ENCODE data around the gene TAAR6. TPM values are rescaled to one million over a fixed set of nuclear protein-coding genes. Genes with fewer than 3 reads are reported as not detected.

Gene TAAR6
- total and polyA plus RNA-seq, 7 donors: not detected

- no peak for DNase-seq
- Histone ChIP-seq H3K9me3 (no peaks in the 10 kb centered on the region), H3K27me3 (no peaks in the 10 kb centered on the region), H3K4me1 (no peaks in the 10 kb centered on the region), H3K36me3 (no peaks in the 10 kb centered on the region), H3K27ac (no peak overlapping the region), H3K4me3 (no peak overlapping the region)
- TF ChIP-seq EP300 (IDR thresholded peaks at IDR 0.05) (no peak), POLR2A (IDR thresholded peaks at IDR 0.05) (no peak), CTCF (IDR thresholded peaks at IDR 0.05) (no peak), POLR2AphosphoS5 (IDR thresholded peaks at IDR 0.05) (no peak)
- intact Hi-C loops (cut with DNase I): no loop called here
- 79 to 89% methylated on average over 6 of the region's 6 CpGs for WGBS, 2 donors
These were observed 3.7 kb upstream of the TAAR6 start for GRCh38 chr6:132566404-132566803.

GRCh38 chr6:132567566-132567965, 2.6 kb upstream of the TAAR6 start:
- Histone ChIP-seq H3K4me3 (no peak overlapping the region), H3K4me1 (no peaks in the 10 kb centered on the region), H3K36me3 (no peaks in the 10 kb centered on the region), H3K27ac (no peak overlapping the region), H3K27me3 (no peaks in the 10 kb centered on the region), H3K9me3 (no peaks in the 10 kb centered on the region)
- 67 to 75% methylated on average over 1 of the region's 1 CpG for WGBS, 2 donors
- no peak for TF ChIP-seq POLR2A (IDR thresholded peaks at IDR 0.05)
- no peak for TF ChIP-seq CTCF (IDR thresholded peaks at IDR 0.05)
- no peak for TF ChIP-seq POLR2AphosphoS5 (IDR thresholded peaks at IDR 0.05)
- TF ChIP-seq EP300 (IDR thresholded peaks at IDR 0.05): no peak
- no peak for DNase-seq
- intact Hi-C loops (cut with DNase I): no loop called here

GRCh38 chr6:132568611-132569010, 1.5 kb upstream of the TAAR6 start:
- 50 to 71% methylated on average over 6 of the region's 6 CpGs for WGBS, 2 donors
- H3K4me1 ChIP-seq: no peaks in the 10 kb centered on the region
- no peak overlapping the region for H3K4me3 ChIP-seq
- H3K27me3 ChIP-seq: no peaks in the 10 kb centered on the region
- TF ChIP-seq EP300 (IDR thresholded peaks at IDR 0.05) (no peak), CTCF (IDR thresholded peaks at IDR 0.05) (no peak), POLR2AphosphoS5 (IDR thresholded peaks at IDR 0.05) (no peak), POLR2A (IDR thresholded peaks at IDR 0.05) (no peak)
- intact Hi-C loops (cut with DNase I): no loop called here
- H3K36me3 ChIP-seq: no peaks in the 10 kb centered on the region
- H3K9me3 ChIP-seq: no peaks in the 10 kb centered on the region
- DNase-seq: no peak
- no peak overlapping the region for H3K27ac ChIP-seq

- WGBS, 2 donors: 65 to 68% methylated on average over 4 of the region's 4 CpGs
- TF ChIP-seq EP300 (IDR thresholded peaks at IDR 0.05) (no peak), POLR2A (IDR thresholded peaks at IDR 0.05) (no peak), CTCF (IDR thresholded peaks at IDR 0.05) (no peak), POLR2AphosphoS5 (IDR thresholded peaks at IDR 0.05) (no peak)
- intact Hi-C loops (cut with DNase I): no loop called here
- no peak overlapping the region for H3K4me3 ChIP-seq
- no peaks in the 10 kb centered on the region for H3K27me3 ChIP-seq
- H3K27ac ChIP-seq: no peak overlapping the region
- DNase-seq: no peak
- no peaks in the 10 kb centered on the region for H3K36me3 ChIP-seq
- H3K9me3 ChIP-seq: no peaks in the 10 kb centered on the region
- H3K4me1 ChIP-seq: no peaks in the 10 kb centered on the region
These were observed 952 bp upstream of the TAAR6 start for GRCh38 chr6:132569170-132569569.

- TF ChIP-seq POLR2A (IDR thresholded peaks at IDR 0.05) (no peak), POLR2AphosphoS5 (IDR thresholded peaks at IDR 0.05) (no peak), CTCF (IDR thresholded peaks at IDR 0.05) (no peak), EP300 (IDR thresholded peaks at IDR 0.05) (no peak)
These were observed 1.7 kb downstream of the TAAR6 start for GRCh38 chr6:132571774-132572173.

More at GRCh38 chr6:132571774-132572173, 1.7 kb downstream of the TAAR6 start:
- no peak for DNase-seq
- H3K4me3 ChIP-seq: no peak overlapping the region
- H3K36me3 ChIP-seq: no peaks in the 10 kb centered on the region
- H3K27ac ChIP-seq: no peak overlapping the region
- intact Hi-C loops (cut with DNase I): no loop called here
- no peaks in the 10 kb centered on the region for H3K9me3 ChIP-seq
- H3K27me3 ChIP-seq: no peaks in the 10 kb centered on the region
- no peaks in the 10 kb centered on the region for H3K4me1 ChIP-seq

All from sigmoid colon (tissue), 7 donors.